ENCODE measurements around the gene NAP1L3. TPM values are rescaled to one million over a fixed set of nuclear protein-coding genes. Genes with fewer than 3 reads are reported as not detected.

NAP1L3 gene
- total and polyA plus RNA-seq, 2 donors (not counting 1 experiment from before 2014, with no cell fraction given): 3.1 to 5.0 TPM

DNA sequence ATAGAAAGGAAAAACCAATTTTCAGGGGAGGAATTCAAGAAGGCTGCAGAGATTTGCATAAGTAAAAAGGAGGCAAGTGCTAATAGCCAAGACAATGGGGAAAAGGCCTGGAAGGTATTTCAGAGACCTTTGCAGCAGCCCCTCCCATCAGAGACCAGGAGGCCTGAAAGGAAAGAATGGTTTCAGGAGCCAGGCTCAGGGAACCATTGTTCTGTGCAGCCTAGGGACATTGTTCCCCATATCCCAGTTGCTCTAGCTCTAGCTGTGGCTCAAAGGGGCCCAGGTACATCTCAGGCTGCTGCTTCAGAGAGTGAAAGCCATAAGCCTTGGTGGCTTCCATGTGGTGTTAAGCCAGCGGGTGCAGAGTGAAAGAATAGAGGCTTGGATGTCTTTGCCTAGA, 24.0 kb downstream of the NAP1L3 start:
- H4K20me1 ChIP-seq (ENCODE audit: control insufficient read depth, extremely low read depth, insufficient read depth, low read length): no peaks in the 10 kb centered on the region
- H3K9ac ChIP-seq (ENCODE audit: insufficient read depth, low read length): no peak overlapping the region
- H3K27me3 ChIP-seq (ENCODE audit: control insufficient read depth, insufficient read depth, low read length): no peaks in the 10 kb centered on the region
- no peaks in the 10 kb centered on the region for H3K9me3 ChIP-seq (ENCODE audit: control insufficient read depth, insufficient read depth, low read depth, low read length)
- no peaks in the 10 kb centered on the region for H3K36me3 ChIP-seq (ENCODE audit: control insufficient read depth, insufficient read depth, low read length)
- TF ChIP-seq, protein P1, sequence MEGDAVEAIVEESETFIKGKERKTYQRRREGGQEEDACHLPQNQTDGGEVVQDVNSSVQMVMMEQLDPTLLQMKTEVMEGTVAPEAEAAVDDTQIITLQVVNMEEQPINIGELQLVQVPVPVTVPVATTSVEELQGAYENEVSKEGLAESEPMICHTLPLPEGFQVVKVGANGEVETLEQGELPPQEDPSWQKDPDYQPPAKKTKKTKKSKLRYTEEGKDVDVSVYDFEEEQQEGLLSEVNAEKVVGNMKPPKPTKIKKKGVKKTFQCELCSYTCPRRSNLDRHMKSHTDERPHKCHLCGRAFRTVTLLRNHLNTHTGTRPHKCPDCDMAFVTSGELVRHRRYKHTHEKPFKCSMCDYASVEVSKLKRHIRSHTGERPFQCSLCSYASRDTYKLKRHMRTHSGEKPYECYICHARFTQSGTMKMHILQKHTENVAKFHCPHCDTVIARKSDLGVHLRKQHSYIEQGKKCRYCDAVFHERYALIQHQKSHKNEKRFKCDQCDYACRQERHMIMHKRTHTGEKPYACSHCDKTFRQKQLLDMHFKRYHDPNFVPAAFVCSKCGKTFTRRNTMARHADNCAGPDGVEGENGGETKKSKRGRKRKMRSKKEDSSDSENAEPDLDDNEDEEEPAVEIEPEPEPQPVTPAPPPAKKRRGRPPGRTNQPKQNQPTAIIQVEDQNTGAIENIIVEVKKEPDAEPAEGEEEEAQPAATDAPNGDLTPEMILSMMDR (conservative IDR thresholded peaks at IDR 0.05 in 1 of 2, IDR thresholded peaks at IDR 0.05 in 1 of 2; ENCODE audit: low read depth in 1 of 2, low read length in 2 of 2): no peak
- no peak for TF ChIP-seq EZH2 (IDR thresholded peaks at IDR 0.05; ENCODE audit: low read length, missing control alignments)
- H3K4me2 ChIP-seq (ENCODE audit: extremely low read depth, insufficient read depth, low read length): no peak overlapping the region
- no peak for DNase-seq (ENCODE audit: low read depth in 2 of 2)
- no peak overlapping the region for H2AFZ ChIP-seq (ENCODE audit: low read length)
- H3K79me2 ChIP-seq (ENCODE audit: control insufficient read depth, insufficient read depth, low read length): no peaks in the 10 kb centered on the region
- no peaks in the 10 kb centered on the region for H3K4me1 ChIP-seq (ENCODE audit: control insufficient read depth, extremely low read depth, insufficient read depth, low read length)
- H3K4me3 ChIP-seq (replicated peaks in 1 of 4; ENCODE audit: control extremely low read depth in 1 of 4, insufficient read depth in 1 of 4, low read depth in 3 of 4, low read length in 4 of 4): no peak overlapping the region
- H3K27ac ChIP-seq (ENCODE audit: insufficient read depth, low read length): no peak overlapping the region

GRCh38 chrX:93637591-93637990, 35.8 kb downstream of the NAP1L3 start:
- DNase-seq (ENCODE audit: low read depth in 2 of 2): no peak
- TF ChIP-seq EZH2 (IDR thresholded peaks at IDR 0.05; ENCODE audit: low read length, missing control alignments): no peak
- TF ChIP-seq, protein P1 (conservative IDR thresholded peaks at IDR 0.05 in 1 of 2, IDR thresholded peaks at IDR 0.05 in 1 of 2; ENCODE audit: low read depth in 1 of 2, low read length in 2 of 2): no peak
- no peaks in the 10 kb centered on the region for H3K9me3 ChIP-seq (ENCODE audit: control insufficient read depth, insufficient read depth, low read depth, low read length)
- H4K20me1 ChIP-seq (ENCODE audit: control insufficient read depth, extremely low read depth, insufficient read depth, low read length): no peaks in the 10 kb centered on the region
- no peak overlapping the region for H3K9ac ChIP-seq (ENCODE audit: insufficient read depth, low read length)
- no peak overlapping the region for H3K4me3 ChIP-seq (replicated peaks in 1 of 4; ENCODE audit: control extremely low read depth in 1 of 4, insufficient read depth in 1 of 4, low read depth in 3 of 4, low read length in 4 of 4)
- H3K4me1 ChIP-seq (ENCODE audit: control insufficient read depth, extremely low read depth, insufficient read depth, low read length): no peaks in the 10 kb centered on the region
- no peaks in the 10 kb centered on the region for H3K27me3 ChIP-seq (ENCODE audit: control insufficient read depth, insufficient read depth, low read length)
- no peaks in the 10 kb centered on the region for H3K36me3 ChIP-seq (ENCODE audit: control insufficient read depth, insufficient read depth, low read length)
- H3K27ac ChIP-seq (ENCODE audit: insufficient read depth, low read length): no peak overlapping the region
- no peak overlapping the region for H3K4me2 ChIP-seq (ENCODE audit: extremely low read depth, insufficient read depth, low read length)
- H3K79me2 ChIP-seq (ENCODE audit: control insufficient read depth, insufficient read depth, low read length): no peaks in the 10 kb centered on the region
- no peak overlapping the region for H2AFZ ChIP-seq (ENCODE audit: low read length)

Other genes starting within 250 kb of the NAP1L3 start
- 0.17 TPM in 1 of 2 replicates, not detected in the other for gene FAM133A, start 628 bp upstream of the NAP1L3 start, total RNA-seq
- gene FAM133A, start 628 bp upstream of the NAP1L3 start, polyA plus RNA-seq: 0.03 and 0.06 TPM in 2 replicates